ENCODE results near the gene EFCAB5. TPM values are rescaled to one million over a fixed set of nuclear protein-coding genes. Genes with fewer than 3 reads are reported as not detected.

EFCAB5 gene
- total and polyA plus RNA-seq, 8 donors = 0.09 to 0.54 (median 0.38) TPM; not detected in 1

- no peak for ATAC-seq
- intact Hi-C loops (cut with DNase I) = no loop called here
- no peak for FAIRE-seq
Measured at GRCh38 chr17:29905879-29906167, 35.6 kb upstream of the EFCAB5 start.

DNA sequence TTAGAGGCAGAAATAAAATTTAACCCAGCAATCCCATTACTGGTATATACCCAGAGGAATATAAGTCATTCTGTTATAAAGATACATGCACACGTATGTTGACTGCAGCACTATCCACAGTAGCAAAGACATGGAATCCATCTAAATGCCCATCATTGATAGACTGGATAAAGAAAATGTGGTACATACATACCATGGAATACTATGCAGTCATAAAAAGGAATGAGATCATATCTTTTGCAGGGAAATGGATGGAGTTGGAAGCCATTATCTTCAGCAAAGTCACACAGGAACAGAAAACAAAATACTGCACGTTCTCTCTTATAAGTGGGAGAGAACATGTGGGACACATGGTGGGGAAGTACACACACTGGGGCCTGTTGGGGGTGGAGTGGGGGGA, 34.5 kb upstream of the EFCAB5 start:
- FAIRE-seq (no peak), ATAC-seq (no peak), DNase-seq (no peak)
- H3K27ac ChIP-seq = no peak overlapping the region
- no peak for TF ChIP-seq CTCF (IDR thresholded peaks at IDR 0.05)
- 97 to 99% methylated on average over 2 of the region's 2 CpGs for WGBS, 2 donors
- intact Hi-C loops (cut with DNase I) = no loop called here
- no peaks in the 10 kb centered on the region for H3K36me3 ChIP-seq
- no peaks in the 10 kb centered on the region for H3K27me3 ChIP-seq
- H3K4me3 ChIP-seq = no peak overlapping the region
- peaks cover 7 to 12% (median 10%) of the 10 kb centered on the region in 3 donors for H3K4me1 ChIP-seq
- no peaks in the 10 kb centered on the region for H3K9me3 ChIP-seq

More at GRCh38 chr17:29905879-29906167, 35.6 kb upstream of the EFCAB5 start:
- TF ChIP-seq CTCF (IDR thresholded peaks at IDR 0.05) = no peak
- Histone ChIP-seq H3K36me3 (no peaks in the 10 kb centered on the region), H3K4me1 (peaks cover 4 to 6% (median 4%) of the 10 kb centered on the region in 3 donors), H3K9me3 (no peaks in the 10 kb centered on the region), H3K27ac (no peak overlapping the region), H3K27me3 (no peaks in the 10 kb centered on the region), H3K4me3 (no peak overlapping the region)
- no peak for DNase-seq
- WGBS, 2 donors = 99% methylated on average over 3 of the region's 3 CpGs

DNA sequence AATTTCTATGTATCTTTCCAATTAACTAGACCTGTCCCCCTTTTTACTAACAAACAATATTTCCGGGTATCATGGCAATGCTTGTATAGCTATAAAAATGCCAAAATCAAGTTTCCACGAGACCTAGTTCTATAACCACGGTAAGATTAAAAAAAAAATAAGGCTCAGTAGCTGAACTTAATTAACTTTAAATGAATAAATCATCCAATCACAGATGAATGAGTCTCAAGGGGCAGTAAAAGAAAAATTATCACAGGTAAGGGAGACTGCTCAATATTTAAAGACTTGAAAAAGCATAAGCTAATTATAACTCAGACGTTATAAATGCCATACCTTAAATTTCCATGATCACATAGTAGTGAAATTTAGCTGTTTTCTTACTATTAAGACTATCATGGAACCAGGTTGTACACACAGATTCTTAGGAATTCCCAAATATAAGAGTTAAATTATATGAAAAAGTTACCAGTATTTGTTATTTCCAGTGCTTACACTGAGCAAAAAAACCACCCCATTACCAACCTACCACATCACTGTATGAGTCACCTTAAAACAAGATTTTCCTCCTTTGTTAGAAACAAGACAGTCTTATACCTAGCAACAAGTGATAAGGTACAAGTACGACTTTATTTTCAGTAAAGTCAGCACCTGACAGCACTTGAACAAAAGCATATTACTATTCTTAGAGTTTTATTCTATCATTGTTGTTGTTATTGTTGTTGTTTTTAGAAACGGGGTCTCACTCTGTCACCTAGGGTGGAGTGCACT, 32.0 kb upstream of the EFCAB5 start:
- ATAC-seq = peak in 1 of 4 donors; percentile 54
- intact Hi-C loops (cut with DNase I) = no loop called here

DNA sequence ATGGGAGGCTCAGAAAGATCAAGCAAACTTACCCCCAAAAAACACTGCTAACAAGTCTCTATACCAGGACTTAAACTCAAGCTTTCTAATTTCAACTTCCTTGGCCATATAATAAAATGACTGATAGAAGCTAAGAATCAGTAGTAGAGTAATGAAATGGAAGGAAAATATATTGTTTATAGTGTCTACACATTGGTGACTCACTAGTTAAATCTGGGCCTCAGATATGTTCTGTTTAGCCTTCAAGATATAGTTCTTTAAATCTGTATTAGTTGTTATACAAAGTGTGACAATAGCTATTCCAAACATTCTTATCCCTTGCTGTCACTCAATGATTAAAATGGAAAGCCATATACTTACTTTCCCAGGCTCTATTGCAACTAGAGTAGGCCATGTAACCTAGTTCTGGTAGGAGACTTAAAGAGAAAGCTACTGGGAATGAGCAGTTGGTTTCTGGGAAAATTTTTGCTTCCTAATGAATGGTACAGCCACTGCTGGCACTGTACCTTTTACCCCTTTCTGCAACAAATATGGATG, 29.7 kb upstream of the EFCAB5 start:
- H3K4me3 ChIP-seq = no peak overlapping the region
- DNase-seq = no peak
- no peaks in the 10 kb centered on the region for H3K36me3 ChIP-seq
- FAIRE-seq = no peak
- H3K9me3 ChIP-seq = no peaks in the 10 kb centered on the region
- no peak for TF ChIP-seq CTCF (IDR thresholded peaks at IDR 0.05)
- intact Hi-C loops (cut with DNase I) = no loop called here
- peak overlapping the region in 1 of 4 donors; percentile 24 for H3K27ac ChIP-seq
- peak; percentile 89 to 96 (median 94) for ATAC-seq
- H3K27me3 ChIP-seq = no peaks in the 10 kb centered on the region
- peaks cover 13 to 24% (median 16%) of the 10 kb centered on the region in 3 donors for H3K4me1 ChIP-seq

More for the DNA sequence above, 32.0 kb upstream of the EFCAB5 start:
- no peak for TF ChIP-seq CTCF (IDR thresholded peaks at IDR 0.05)
- no peak overlapping the region for H3K4me3 ChIP-seq
- peaks cover 7 to 19% (median 16%) of the 10 kb centered on the region in 3 donors for H3K4me1 ChIP-seq
- no peaks in the 10 kb centered on the region for H3K36me3 ChIP-seq
- FAIRE-seq (no peak), DNase-seq (no peak)
- no peaks in the 10 kb centered on the region for H3K9me3 ChIP-seq
- 80 to 81% methylated on average over 6 of the region's 6 CpGs for WGBS, 2 donors
- H3K27ac ChIP-seq = no peak overlapping the region
- no peaks in the 10 kb centered on the region for H3K27me3 ChIP-seq

All from pancreas (tissue), 10 donors.